H1 (cell line): ENCODE results near the gene PRKCI. TPM values are rescaled to one million over a fixed set of nuclear protein-coding genes. Genes with fewer than 3 reads are reported as not detected.

Source experiments
- CTCF ChIA-PET: fragments of 300-600 bp; sonication (Branson Sonifier 250); formaldehyde crosslinking; loops from one replicate; lab custom pipeline; 2021; ENCODE audit not compliant: partially characterized antibody; lab: Charles Lee
- POLR2A ChIA-PET: fragments of 300-600 bp; sonication (Branson Sonifier 250); formaldehyde crosslinking; loops from one replicate; lab custom pipeline; 2021; ENCODE audit warnings: inconsistent platforms; ENCODE audit not compliant: partially characterized antibody; lab: Charles Lee
- DNase-seq, 2 experiments: peaks; one replicate each; pipeline versions ENCODE4 v3.0.0 to v3.0.0-alpha.2; 2010 to 2022; ENCODE audit warnings: low spot score in 2 of 2, low read depth in 1 of 2, mixed read lengths in 1 of 2
- FAIRE-seq: peaks from 2 replicates; lab custom pipeline; 2011; peaks lifted over from hg19 to GRCh38; lab: Jason Lieb, UNC
- H2AFZ ChIP-seq: 2 replicates; pipeline ENCODE4 v1.8.1; 2012; ENCODE audit warnings: low read length, inconsistent platforms
- H2AK5ac ChIP-seq: 2 replicates; pipeline ENCODE4 v1.6.1; 2013; ENCODE audit warnings: low read depth, low read length
- H2BK120ac ChIP-seq: replicated peaks from 2 replicates; pipeline ENCODE3; 2013; ENCODE audit warnings: low read depth, low read length, inconsistent platforms
- H2BK12ac ChIP-seq: 2 replicates; pipeline ENCODE4 v1.6.1; 2013; ENCODE audit warnings: low read depth, low read length
- H2BK15ac ChIP-seq: 2 replicates; pipeline ENCODE4 v1.6.1; 2013; ENCODE audit warnings: low read length
- H2BK20ac ChIP-seq: 2 replicates; pipeline ENCODE4 v1.6.1; 2013; ENCODE audit warnings: low read length
- H2BK5ac ChIP-seq: 2 replicates; pipeline ENCODE4 v1.6.1; 2013; ENCODE audit warnings: low read depth, low read length
- H3K14ac ChIP-seq: 2 replicates; pipeline ENCODE4 v1.6.1; 2013; ENCODE audit warnings: inconsistent platforms; ENCODE audit not compliant: insufficient read length
- H3K18ac ChIP-seq: 2 replicates; pipeline ENCODE4 v1.6.1; 2013; ENCODE audit warnings: low read length; ENCODE audit errors: extremely low read depth
- H3K23ac ChIP-seq: 2 replicates; pipeline ENCODE4 v1.6.1; 2013; ENCODE audit warnings: inconsistent platforms; ENCODE audit not compliant: insufficient read length
- H3K23me2 ChIP-seq: 2 replicates; pipeline ENCODE4 v1.6.1; 2013; ENCODE audit warnings: low read depth, low read length
- H3K27ac ChIP-seq: 2 replicates; pipeline ENCODE4 v1.6.1; 2011; ENCODE audit warnings: low read depth, low read length, inconsistent platforms
- H3K27me3 ChIP-seq, 4 experiments: replicated peaks in 1 of 4; 1 replicate in 1 of 4; 2 replicates in 3 of 4; pipeline versions ENCODE4 v1.6.1 to v1.8.1; 2011 to 2013; ENCODE audit warnings: low read length in 3 of 4, mild to moderate bottlenecking in 3 of 4, inconsistent platforms in 2 of 4, mixed read lengths in 2 of 4, moderate library complexity in 1 of 4; ENCODE audit not compliant: control insufficient read depth in 3 of 4, insufficient read depth in 3 of 4; ENCODE audit errors: extremely low read depth in 1 of 4
- H3K36me3 ChIP-seq, 4 experiments: 2 replicates each; pipeline versions ENCODE4 v1.6.1 to v1.8.1; 2011 to 2013; ENCODE audit warnings: mild to moderate bottlenecking in 4 of 4, low read length in 3 of 4, moderate library complexity in 2 of 4, control low read depth in 1 of 4, inconsistent platforms in 1 of 4; ENCODE audit not compliant: insufficient read depth in 4 of 4, control insufficient read depth in 2 of 4
- H3K4ac ChIP-seq: replicated peaks from 2 replicates; pipeline ENCODE3; 2013; ENCODE audit warnings: low read length, low read depth, mixed read lengths, inconsistent platforms; ENCODE audit not compliant: insufficient read length
- H3K4me1 ChIP-seq, 4 experiments: replicated peaks in 1 of 4; 1 replicate in 1 of 4; 2 replicates in 3 of 4; pipeline versions ENCODE4 v1.6.1 to v1.8.1; 2011 to 2013; ENCODE audit warnings: low read length in 3 of 4, inconsistent platforms in 2 of 4, mixed read lengths in 1 of 4; ENCODE audit not compliant: insufficient read depth in 4 of 4, control insufficient read depth in 3 of 4
- H3K4me2 ChIP-seq, 2 experiments: 2 replicates each; pipeline versions ENCODE4 v1.6.1 to v1.8.1; 2011 to 2013; ENCODE audit warnings: low read depth in 2 of 2, low read length in 2 of 2, control low read depth in 1 of 2, inconsistent platforms in 1 of 2, mild to moderate bottlenecking in 1 of 2; ENCODE audit not compliant: insufficient read depth in 1 of 2
- H3K4me3 ChIP-seq, 4 experiments: fragments of 200-600, 300-600 bp in 1 of 4; sonication (generic), shearing (Covaris generic), sonication (Bioruptor Twin) in 1 of 4; 2 replicates each; pipeline versions ENCODE4 v1.5.1 to v1.8.1; 2011 to 2016; ENCODE audit warnings: low read length in 4 of 4, low read depth in 3 of 4, control low read depth in 2 of 4, inconsistent platforms in 2 of 4, mild to moderate bottlenecking in 2 of 4, mixed read lengths in 1 of 4, moderate library complexity in 1 of 4; ENCODE audit not compliant: insufficient read depth in 2 of 4; ENCODE audit errors: extremely low read depth in 1 of 4
- H3K56ac ChIP-seq: replicated peaks from 2 replicates; pipeline ENCODE3; 2013; ENCODE audit warnings: low read depth, mild to moderate bottlenecking, mixed read lengths, low read length, inconsistent platforms; ENCODE audit not compliant: insufficient read length
- H3K79me1 ChIP-seq: 2 replicates; pipeline ENCODE4 v1.6.1; 2013; ENCODE audit warnings: low read depth, low read length, control low read depth
- H3K79me2 ChIP-seq, 2 experiments: 2 replicates each; pipeline versions ENCODE4 v1.6.1 to v1.8.1; 2012 to 2013; ENCODE audit warnings: low read length in 2 of 2, mild to moderate bottlenecking in 2 of 2, inconsistent platforms in 1 of 2; ENCODE audit not compliant: insufficient read depth in 2 of 2, control insufficient read depth in 1 of 2
- H3K9ac ChIP-seq, 4 experiments: replicated peaks in 1 of 4; 1 replicate in 1 of 4; 2 replicates in 3 of 4; pipeline versions ENCODE4 v1.6.1 to v1.8.1; 2011 to 2013; ENCODE audit warnings: low read depth in 3 of 4, low read length in 3 of 4, control low read depth in 2 of 4, mild to moderate bottlenecking in 2 of 4, moderate library complexity in 2 of 4, inconsistent platforms in 1 of 4; ENCODE audit errors: extremely low read depth in 1 of 4
- H3K9me3 ChIP-seq, 2 experiments: 2 replicates each; pipeline versions ENCODE4 v1.6.1 to v1.8.1; 2012 to 2013; ENCODE audit warnings: mild to moderate bottlenecking in 2 of 2, moderate library complexity in 2 of 2, control low read depth in 1 of 2, inconsistent platforms in 1 of 2, low read depth in 1 of 2, low read length in 1 of 2, mixed read lengths in 1 of 2; ENCODE audit not compliant: insufficient read depth in 2 of 2
- H4K20me1 ChIP-seq, 2 experiments: replicated peaks in 1 of 2; 2 replicates each; pipeline versions ENCODE3 to v1.8.1; 2011 to 2013; ENCODE audit warnings: inconsistent platforms in 2 of 2, low read length in 2 of 2, mild to moderate bottlenecking in 1 of 2; ENCODE audit not compliant: insufficient read depth in 2 of 2, control insufficient read depth in 1 of 2
- H4K5ac ChIP-seq: 2 replicates; pipeline ENCODE4 v1.6.1; 2013; ENCODE audit warnings: low read length, low read depth, mixed read lengths, inconsistent platforms; ENCODE audit not compliant: insufficient read length
- H4K8ac ChIP-seq: 2 replicates; pipeline ENCODE4 v1.8.0; 2013; ENCODE audit warnings: mild to moderate bottlenecking, moderate library complexity, low read length, inconsistent platforms; ENCODE audit not compliant: insufficient read depth; ENCODE audit errors: extremely low read depth
- H4K91ac ChIP-seq: replicated peaks from 2 replicates; pipeline ENCODE3; 2013; ENCODE audit warnings: low read length, mixed read lengths, inconsistent platforms; ENCODE audit not compliant: insufficient read length
- KDM1A ChIP-seq: fragments of 200-600, 300-600 bp; sonication (generic); IDR thresholded peaks from 2 replicates; pipeline ENCODE4 v1.7.1; 2016; ENCODE audit warnings: mild to moderate bottlenecking, low read length, borderline replicate concordance
- SRF ChIP-seq: IDR thresholded peaks from 2 replicates; pipeline ENCODE4 v1.6.1; 2011; ENCODE audit warnings: mild to moderate bottlenecking, low read depth, low read length, moderate library complexity
- WGBS, 2 experiments: shearing (Covaris generic) in 1 of 2; methylation state at CpG; one replicate each; pipeline versions ENCODE4 v1.1.6 to v1.1.7; 2013 to 2015; ENCODE audit warnings: low lambda C conversion rate in 2 of 2, mixed read lengths in 2 of 2, inconsistent platforms in 1 of 2, low coverage in 1 of 2, missing lambda C conversion rate in 1 of 2; ENCODE audit not compliant: insufficient replicate concordance in 2 of 2, insufficient coverage in 1 of 2, insufficient read length in 1 of 2; ENCODE audit errors: extremely low coverage in 1 of 2, missing lambda C conversion rate in 1 of 2; 5-methylcytosine and 5-hydroxymethylcytosine counted together
- polyA plus RNA-seq, 7 experiments: library from polyadenylated mRNA; depleted of rRNA in 3 of 7; stranded (reverse) in 5 of 7; unstranded in 2 of 7; fragments of >200 nt in 5 of 7; fragments of 200-250 nt in 2 of 7; gene quantifications; 1 replicate in 5 of 7; 2 replicates in 1 of 7; 4 replicates in 1 of 7; pipeline versions ENCODE4 v1.2.1 to v1.2.3, GENCODE V29; 2011 to 2013; ENCODE audit warnings: missing spikeins in 2 of 7, mixed read lengths in 2 of 7
- total RNA-seq: library from RNA; stranded (reverse); fragmentation: NEBNext Ultra II Directional; extraction: Animal tissue kit (Norgen Biotek cat#: 25700); gene quantifications from 2 replicates; pipeline ENCODE4 v1.2.1, GENCODE V29; 2021
- TF ChIP-seq, protein P1 (sequence below): IDR thresholded peaks from 2 replicates; pipeline ENCODE4 v1.6.1; 2011; ENCODE audit warnings: low read length, improper control_type of control experiment

PRKCI gene
- total and polyA plus RNA-seq, 2 of the 8 experiments (the other 6 are each of a cell fraction or from before 2014, with no cell fraction given), result 24.3 to 100.0 TPM

DNA sequence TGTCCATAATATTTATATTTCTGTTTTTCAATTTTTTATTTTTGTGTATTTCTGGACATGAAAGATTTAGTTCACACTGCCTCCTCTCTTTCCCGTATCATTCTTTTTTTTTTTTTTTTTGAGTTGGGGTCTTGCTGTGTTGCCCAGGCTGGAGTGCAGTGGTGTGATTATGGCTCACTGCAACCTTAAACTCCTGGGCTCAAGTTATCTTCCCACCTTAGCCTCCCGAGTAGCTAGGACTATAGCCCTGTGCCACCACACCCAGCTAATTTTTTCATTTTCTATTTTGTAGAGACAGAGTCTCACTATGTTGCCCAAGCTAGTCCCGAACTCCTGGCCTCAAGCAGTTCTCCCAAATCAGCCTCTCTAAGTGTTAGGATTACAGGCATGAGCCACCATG, 53.6 kb downstream of the PRKCI start:
- no peak overlapping the region for H2BK20ac ChIP-seq
- WGBS, 2 experiments, result 89% methylated on average over 3 of the region's 3 CpGs; no CpG with 5 or more reads in 1 of the 2 experiments
- FAIRE-seq, result no peak

More for the DNA sequence above, 53.6 kb downstream of the PRKCI start:
- Histone ChIP-seq H3K9ac (no peak overlapping the region), H3K4me1 (no peaks in the 10 kb centered on the region), H3K27me3 (no peaks in the 10 kb centered on the region), H3K23ac (no peak overlapping the region), H3K4me3 (no peak overlapping the region), H2BK5ac (no peak overlapping the region), H2AK5ac (no peak overlapping the region), H3K4me2 (no peak overlapping the region), H2BK15ac (no peak overlapping the region), H4K91ac (no peak overlapping the region), H3K27ac (no peak overlapping the region), H3K9me3 (no peaks in the 10 kb centered on the region), H3K56ac (no peak overlapping the region), H3K4ac (no peak overlapping the region), H4K20me1 (peaks cover 0 to 3% of the 10 kb centered on the region in 2 experiments), H2BK12ac (no peak overlapping the region), H3K36me3 (peaks cover 2 to 56% (median 18%) of the 10 kb centered on the region in 4 experiments; a peak in 6 of 8 replicates), H3K79me2 (no peaks in the 10 kb centered on the region), H4K5ac (no peak overlapping the region), H2BK120ac (no peak overlapping the region), H2AFZ (no peak overlapping the region), H3K79me1 (no peaks in the 10 kb centered on the region), H4K8ac (no peak overlapping the region), H3K14ac (no peak overlapping the region), H3K18ac (no peak overlapping the region), H3K23me2 (no peaks in the 10 kb centered on the region)
- ChIA-PET POLR2A (no interaction called here), CTCF (interaction anchor here (0.7 kb wide), 1 partner anchor 574 kb away, joined by 3 read pairs; no protein-coding TSS in a partner anchor)
- TF ChIP-seq, protein P1, sequence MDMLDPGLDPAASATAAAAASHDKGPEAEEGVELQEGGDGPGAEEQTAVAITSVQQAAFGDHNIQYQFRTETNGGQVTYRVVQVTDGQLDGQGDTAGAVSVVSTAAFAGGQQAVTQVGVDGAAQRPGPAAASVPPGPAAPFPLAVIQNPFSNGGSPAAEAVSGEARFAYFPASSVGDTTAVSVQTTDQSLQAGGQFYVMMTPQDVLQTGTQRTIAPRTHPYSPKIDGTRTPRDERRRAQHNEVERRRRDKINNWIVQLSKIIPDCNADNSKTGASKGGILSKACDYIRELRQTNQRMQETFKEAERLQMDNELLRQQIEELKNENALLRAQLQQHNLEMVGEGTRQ, result no peak
- no peak for TF ChIP-seq KDM1A
- TF ChIP-seq SRF, result no peak
- DNase-seq, result no peak
